NCI-H82 treated with DMSO at 0.1 percent for 48 hours (cell line): ENCODE measurements around the gene HIPK2.
"Not testable (repeated sequence)": the region's sequence is repeated elsewhere in the genome, so short reads cannot be mapped to it uniquely, and the experiment has no call there.

Experiments
- DNase-seq: peaks from one replicate; lab custom pipeline; 2025; ENCODE audit not compliant: unreplicated experiment; lab: John Stamatoyannopoulos, UW

The HIPK2 gene

GRCh38 chr7:139635526-139636302 lies 142.1 kb downstream of the HIPK2 start:
- no peak for DNase-seq

GRCh38 chr7:139634087-139634486 lies 143.7 kb downstream of the HIPK2 start:
- DNase-seq = no peak

GRCh38 chr7:139631520-139632031 lies 146.2 kb downstream of the HIPK2 start:
- DNase-seq = no peak

GRCh38 chr7:139630643-139631519 lies 146.9 kb downstream of the HIPK2 start:
- peak; percentile 22 for DNase-seq

GRCh38 chr7:139629392-139630082 lies 148.3 kb downstream of the HIPK2 start:
- peak; percentile 29 for DNase-seq

GRCh38 chr7:139627831-139628230 lies 150.0 kb downstream of the HIPK2 start:
- no peak for DNase-seq

- no peak for DNase-seq
Measured at GRCh38 chr7:139626817-139627216, 151.0 kb downstream of the HIPK2 start.

- DNase-seq = no peak
Measured at GRCh38 chr7:139623518-139623917, 154.3 kb downstream of the HIPK2 start.

GRCh38 chr7:139620676-139621344 lies 157.0 kb downstream of the HIPK2 start:
- no peak for DNase-seq

GRCh38 chr7:139619367-139619657 lies 158.5 kb downstream of the HIPK2 start:
- DNase-seq = no peak

- peak; percentile 3 for DNase-seq
Measured at GRCh38 chr7:139618482-139619366, 159.1 kb downstream of the HIPK2 start.

GRCh38 chr7:139617074-139617473 lies 160.7 kb downstream of the HIPK2 start:
- DNase-seq = no peak

- no peak for DNase-seq
Measured at GRCh38 chr7:139614886-139615285, 162.9 kb downstream of the HIPK2 start.

- DNase-seq = no peak
Measured at GRCh38 chr7:139613971-139614411, 163.8 kb downstream of the HIPK2 start.

GRCh38 chr7:139611556-139611955 lies 166.2 kb downstream of the HIPK2 start:
- not testable (repeated sequence) for DNase-seq

GRCh38 chr7:139610595-139610994 lies 167.2 kb downstream of the HIPK2 start:
- DNase-seq = no peak

- no peak for DNase-seq
Measured at GRCh38 chr7:139603896-139604295, 173.9 kb downstream of the HIPK2 start.

GRCh38 chr7:139603282-139603681 lies 174.5 kb downstream of the HIPK2 start:
- DNase-seq = no peak

GRCh38 chr7:139602143-139602722 lies 175.6 kb downstream of the HIPK2 start:
- DNase-seq = peak; percentile 21
